HG02571 (cell line): ENCODE data around the gene CFAP73.
"Not testable (repeated sequence)": the region's sequence is repeated elsewhere in the genome, so short reads cannot be mapped to it uniquely, and the experiment has no call there.

ENCODE experiments used
- ATAC-seq: cut with Tn5 transposase; IDR thresholded peaks from one replicate; pipeline ENCODE4 v1.9.1; 2021; ENCODE audit warnings: mild to moderate bottlenecking, moderate library complexity; ENCODE audit not compliant: unreplicated experiment

The CFAP73 gene

GRCh38 chr12:113141716-113142115, 7.8 kb upstream of the CFAP73 start:
- not testable (repeated sequence) for ATAC-seq

GRCh38 chr12:113142173-113142885, 7.2 kb upstream of the CFAP73 start:
- no peak for ATAC-seq

- ATAC-seq: no peak
Observed at GRCh38 chr12:113142886-113143332, 6.6 kb upstream of the CFAP73 start.

- ATAC-seq: no peak
Observed at GRCh38 chr12:113143959-113144358, 5.6 kb upstream of the CFAP73 start.

GRCh38 chr12:113144806-113145205, 4.7 kb upstream of the CFAP73 start:
- no peak for ATAC-seq

GRCh38 chr12:113145720-113146551, 3.6 kb upstream of the CFAP73 start:
- no peak for ATAC-seq

GRCh38 chr12:113146999-113147398, 2.5 kb upstream of the CFAP73 start:
- no peak for ATAC-seq

- ATAC-seq: no peak
Observed at GRCh38 chr12:113151655-113152054, 2.1 kb downstream of the CFAP73 start.

GRCh38 chr12:113152196-113152834, 2.8 kb downstream of the CFAP73 start:
- ATAC-seq: no peak

- no peak for ATAC-seq
Observed at GRCh38 chr12:113152835-113153814, 3.6 kb downstream of the CFAP73 start.

- ATAC-seq: no peak
Observed at GRCh38 chr12:113154351-113154973, 4.9 kb downstream of the CFAP73 start.

GRCh38 chr12:113155060-113155459, 5.5 kb downstream of the CFAP73 start:
- no peak for ATAC-seq

- ATAC-seq: no peak
Observed at GRCh38 chr12:113155646-113156045, 6.1 kb downstream of the CFAP73 start.

- no peak for ATAC-seq
Observed at GRCh38 chr12:113157218-113157859, 7.8 kb downstream of the CFAP73 start.

GRCh38 chr12:113158439-113159203, 9.1 kb downstream of the CFAP73 start:
- ATAC-seq: no peak

GRCh38 chr12:113159937-113160336, 10.4 kb downstream of the CFAP73 start:
- ATAC-seq: no peak

GRCh38 chr12:113161415-113162016, 12.0 kb downstream of the CFAP73 start:
- no peak for ATAC-seq
